Measurements from ENCODE around the gene RGL1.
A peak's percentile ranks its signal among the peaks of the same experiment; 100 is the strongest.

RGL1 gene

GRCh38 chr1:183821889-183822611, 17.1 kb downstream of the RGL1 start:
- DNase-seq (ENCODE audit: low spot score): no peak

GRCh38 chr1:183824291-183824690, 19.4 kb downstream of the RGL1 start:
- DNase-seq (ENCODE audit: low spot score): no peak

- DNase-seq (ENCODE audit: low spot score): no peak
Measured at GRCh38 chr1:183827801-183828200, 22.9 kb downstream of the RGL1 start.

- DNase-seq (ENCODE audit: low spot score): no peak
Measured at GRCh38 chr1:183830389-183830788, 25.5 kb downstream of the RGL1 start.

- no peak for DNase-seq (ENCODE audit: low spot score)
Measured at GRCh38 chr1:183831311-183831710, 26.4 kb downstream of the RGL1 start.

- no peak for DNase-seq (ENCODE audit: low spot score)
Measured at GRCh38 chr1:183832459-183832858, 27.5 kb downstream of the RGL1 start.

- no peak for DNase-seq (ENCODE audit: low spot score)
Measured at GRCh38 chr1:183834568-183834967, 29.6 kb downstream of the RGL1 start.

- DNase-seq (ENCODE audit: low spot score): no peak
Measured at GRCh38 chr1:183836598-183836997, 31.7 kb downstream of the RGL1 start.

- DNase-seq (ENCODE audit: low spot score): no peak
Measured at GRCh38 chr1:183837062-183837461, 32.1 kb downstream of the RGL1 start.

- DNase-seq (ENCODE audit: low spot score): no peak
Measured at GRCh38 chr1:183838221-183838620, 33.3 kb downstream of the RGL1 start.

GRCh38 chr1:183840140-183840539, 35.2 kb downstream of the RGL1 start:
- DNase-seq (ENCODE audit: low spot score): no peak

- no peak for DNase-seq (ENCODE audit: low spot score)
Measured at GRCh38 chr1:183841550-183841949, 36.6 kb downstream of the RGL1 start.

GRCh38 chr1:183841950-183842794, 37.3 kb downstream of the RGL1 start:
- DNase-seq (ENCODE audit: low spot score): peak; percentile 23

GRCh38 chr1:183842795-183843144, 37.9 kb downstream of the RGL1 start:
- DNase-seq (ENCODE audit: low spot score): no peak

GRCh38 chr1:183844806-183845205, 39.9 kb downstream of the RGL1 start:
- DNase-seq (ENCODE audit: low spot score): no peak

GRCh38 chr1:183845681-183846080, 40.8 kb downstream of the RGL1 start:
- no peak for DNase-seq (ENCODE audit: low spot score)

GRCh38 chr1:183847641-183848040, 42.7 kb downstream of the RGL1 start:
- DNase-seq (ENCODE audit: low spot score): no peak

GRCh38 chr1:183850852-183851251, 45.9 kb downstream of the RGL1 start:
- DNase-seq (ENCODE audit: low spot score): no peak

GRCh38 chr1:183859119-183859518, 54.2 kb downstream of the RGL1 start:
- no peak for DNase-seq (ENCODE audit: low spot score)

GRCh38 chr1:183859831-183860230, 54.9 kb downstream of the RGL1 start:
- no peak for DNase-seq (ENCODE audit: low spot score)

GRCh38 chr1:183862967-183863366, 58.0 kb downstream of the RGL1 start:
- DNase-seq (ENCODE audit: low spot score): no peak

- DNase-seq (ENCODE audit: low spot score): no peak
Measured at GRCh38 chr1:183863852-183864251, 58.9 kb downstream of the RGL1 start.

GRCh38 chr1:183864611-183865010, 59.7 kb downstream of the RGL1 start:
- no peak for DNase-seq (ENCODE audit: low spot score)

- no peak for DNase-seq (ENCODE audit: low spot score)
Measured at GRCh38 chr1:183869230-183869629, 64.3 kb downstream of the RGL1 start.
